Body of pancreas (tissue), 4 donors: ENCODE measurements around the gene FER.

Experiments
- POLR2A ChIP-seq, 3 donors: fragments of 450-650 bp; IDR thresholded peaks; one replicate each; pipeline ENCODE4 v1.6.1; 2016; ENCODE audit warnings: antibody characterized with exemption in 3 of 3, mild to moderate bottlenecking in 2 of 3
- TF ChIP-seq, protein P1 (sequence below), 7 experiments: fragments of 450-650 bp in 4 of 7; fragments of 200-600 bp in 3 of 7; sonication (generic) in 3 of 7; IDR thresholded peaks; one replicate each; pipeline ENCODE4 v1.5.1; 2016 to 2019; ENCODE audit warnings: antibody characterized with exemption in 7 of 7

DNA sequence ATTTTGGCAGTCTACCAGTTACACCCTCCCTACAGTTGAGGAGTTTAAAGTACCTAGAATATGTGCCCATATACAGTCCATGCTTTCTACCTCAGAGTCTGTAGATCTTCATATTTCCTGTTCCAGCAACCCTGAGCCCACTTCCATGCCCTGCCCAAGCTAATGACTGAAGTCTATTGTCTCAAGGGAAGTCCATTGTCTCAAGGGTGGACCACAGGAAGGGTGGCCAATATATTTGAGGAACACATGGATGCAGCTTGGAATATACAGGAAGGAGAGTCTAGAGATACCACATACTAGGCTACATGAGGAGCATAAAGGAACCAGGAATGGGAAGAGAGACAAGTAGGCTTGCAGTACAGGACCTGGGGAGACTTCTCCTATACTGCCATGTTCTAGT is 274.4 kb downstream of the FER start:
- TF ChIP-seq POLR2A (IDR thresholded peaks at IDR 0.05) = no peak
- TF ChIP-seq, protein P1, sequence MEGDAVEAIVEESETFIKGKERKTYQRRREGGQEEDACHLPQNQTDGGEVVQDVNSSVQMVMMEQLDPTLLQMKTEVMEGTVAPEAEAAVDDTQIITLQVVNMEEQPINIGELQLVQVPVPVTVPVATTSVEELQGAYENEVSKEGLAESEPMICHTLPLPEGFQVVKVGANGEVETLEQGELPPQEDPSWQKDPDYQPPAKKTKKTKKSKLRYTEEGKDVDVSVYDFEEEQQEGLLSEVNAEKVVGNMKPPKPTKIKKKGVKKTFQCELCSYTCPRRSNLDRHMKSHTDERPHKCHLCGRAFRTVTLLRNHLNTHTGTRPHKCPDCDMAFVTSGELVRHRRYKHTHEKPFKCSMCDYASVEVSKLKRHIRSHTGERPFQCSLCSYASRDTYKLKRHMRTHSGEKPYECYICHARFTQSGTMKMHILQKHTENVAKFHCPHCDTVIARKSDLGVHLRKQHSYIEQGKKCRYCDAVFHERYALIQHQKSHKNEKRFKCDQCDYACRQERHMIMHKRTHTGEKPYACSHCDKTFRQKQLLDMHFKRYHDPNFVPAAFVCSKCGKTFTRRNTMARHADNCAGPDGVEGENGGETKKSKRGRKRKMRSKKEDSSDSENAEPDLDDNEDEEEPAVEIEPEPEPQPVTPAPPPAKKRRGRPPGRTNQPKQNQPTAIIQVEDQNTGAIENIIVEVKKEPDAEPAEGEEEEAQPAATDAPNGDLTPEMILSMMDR (IDR thresholded peaks at IDR 0.05) = no peak
